Mammary epithelial cell (primary cell): ENCODE measurements around the gene ADRA2B.

Experiments used
- EZH2 ChIP-seq: IDR thresholded peaks from 2 replicates; pipeline ENCODE4 v1.6.1; 2012; ENCODE audit warnings: low read length, inconsistent platforms, borderline replicate concordance
- TF ChIP-seq, protein P1 (sequence below), 2 donors: IDR thresholded peaks in 1 of 2; conservative IDR thresholded peaks in 1 of 2; 2 replicates each; pipeline ENCODE4 v1.5.1; 2011 to 2012; ENCODE audit warnings: inconsistent platforms in 2 of 2, low read length in 2 of 2, mild to moderate bottlenecking in 2 of 2, control low read depth in 1 of 2, low read depth in 1 of 2; ENCODE audit not compliant: insufficient read depth in 1 of 2; ENCODE audit errors: extremely low read depth in 1 of 2

- TF ChIP-seq, protein P1, sequence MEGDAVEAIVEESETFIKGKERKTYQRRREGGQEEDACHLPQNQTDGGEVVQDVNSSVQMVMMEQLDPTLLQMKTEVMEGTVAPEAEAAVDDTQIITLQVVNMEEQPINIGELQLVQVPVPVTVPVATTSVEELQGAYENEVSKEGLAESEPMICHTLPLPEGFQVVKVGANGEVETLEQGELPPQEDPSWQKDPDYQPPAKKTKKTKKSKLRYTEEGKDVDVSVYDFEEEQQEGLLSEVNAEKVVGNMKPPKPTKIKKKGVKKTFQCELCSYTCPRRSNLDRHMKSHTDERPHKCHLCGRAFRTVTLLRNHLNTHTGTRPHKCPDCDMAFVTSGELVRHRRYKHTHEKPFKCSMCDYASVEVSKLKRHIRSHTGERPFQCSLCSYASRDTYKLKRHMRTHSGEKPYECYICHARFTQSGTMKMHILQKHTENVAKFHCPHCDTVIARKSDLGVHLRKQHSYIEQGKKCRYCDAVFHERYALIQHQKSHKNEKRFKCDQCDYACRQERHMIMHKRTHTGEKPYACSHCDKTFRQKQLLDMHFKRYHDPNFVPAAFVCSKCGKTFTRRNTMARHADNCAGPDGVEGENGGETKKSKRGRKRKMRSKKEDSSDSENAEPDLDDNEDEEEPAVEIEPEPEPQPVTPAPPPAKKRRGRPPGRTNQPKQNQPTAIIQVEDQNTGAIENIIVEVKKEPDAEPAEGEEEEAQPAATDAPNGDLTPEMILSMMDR (conservative IDR thresholded peaks at IDR 0.05 in 1 of 2, IDR thresholded peaks at IDR 0.05 in 1 of 2; ENCODE audit: extremely low read depth in 1 of 2, insufficient read depth in 1 of 2, low read depth in 1 of 2, low read length in 2 of 2) = no peak
- TF ChIP-seq EZH2 = no peak
These were observed 39.8 kb upstream of the ADRA2B start for GRCh38 chr2:96156011-96156820.
